ENCODE measurements around the gene ABCB4.
"Not testable (repeated sequence)": the region's sequence is repeated elsewhere in the genome, so short reads cannot be mapped to it uniquely, and the experiment has no call there.

Gene ABCB4

DNA sequence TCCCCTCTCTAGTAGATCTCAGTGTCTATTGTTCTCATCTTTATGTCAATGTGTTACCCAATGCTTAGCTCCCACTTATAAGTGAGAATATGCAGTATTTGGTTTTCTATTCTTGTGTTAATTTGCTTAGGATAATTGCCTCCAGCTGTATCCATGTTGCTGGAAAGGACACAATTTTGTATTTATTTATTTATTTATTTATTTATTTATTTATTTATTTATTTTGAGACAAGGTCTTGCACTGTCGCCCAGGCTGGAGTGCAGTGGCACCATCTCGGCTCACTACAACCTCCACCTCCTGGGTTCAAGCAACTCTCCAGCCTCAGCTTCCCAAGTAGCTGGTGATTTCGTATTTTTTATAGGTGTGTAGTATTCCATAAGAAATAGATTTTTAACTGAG lies 15.0 kb downstream of the ABCB4 start:
- H3K4me3 Mint-ChIP-seq; H3K27ac Mint-ChIP-seq; H3K4me1 Mint-ChIP-seq (ENCODE audit: low read depth); H3K9me3 Mint-ChIP-seq (ENCODE audit: low read depth); H3K36me3 Mint-ChIP-seq: not testable (repeated sequence)
- H3K27me3 Mint-ChIP-seq, result peaks cover 19% of the 10 kb centered on the region

- Mint-ChIP-seq H3K9me3 (ENCODE audit: low read depth) (no peaks in the 10 kb centered on the region), H3K36me3 (no peaks in the 10 kb centered on the region), H3K4me3 (no peak overlapping the region), H3K4me1 (ENCODE audit: low read depth) (no peaks in the 10 kb centered on the region), H3K27me3 (peaks cover 19% of the 10 kb centered on the region), H3K27ac (no peak overlapping the region)
Observed at GRCh38 chr7:87459941-87460340, 15.5 kb downstream of the ABCB4 start.

GRCh38 chr7:87458148-87458547 lies 17.3 kb downstream of the ABCB4 start:
- Mint-ChIP-seq H3K27me3 (peaks cover 15% of the 10 kb centered on the region), H3K9me3 (ENCODE audit: low read depth) (no peaks in the 10 kb centered on the region), H3K4me3 (no peak overlapping the region), H3K36me3 (no peaks in the 10 kb centered on the region), H3K27ac (no peak overlapping the region), H3K4me1 (ENCODE audit: low read depth) (no peaks in the 10 kb centered on the region)

GRCh38 chr7:87456247-87456646 lies 19.2 kb downstream of the ABCB4 start:
- H3K4me1 Mint-ChIP-seq (ENCODE audit: low read depth), result no peaks in the 10 kb centered on the region
- H3K4me3 Mint-ChIP-seq, result no peak overlapping the region
- no peak overlapping the region for H3K27ac Mint-ChIP-seq
- H3K27me3 Mint-ChIP-seq, result peaks cover 11% of the 10 kb centered on the region
- no peaks in the 10 kb centered on the region for H3K9me3 Mint-ChIP-seq (ENCODE audit: low read depth)
- H3K36me3 Mint-ChIP-seq, result no peaks in the 10 kb centered on the region

- Mint-ChIP-seq H3K36me3 (no peaks in the 10 kb centered on the region), H3K4me1 (ENCODE audit: low read depth) (no peaks in the 10 kb centered on the region), H3K4me3 (no peak overlapping the region), H3K27ac (no peak overlapping the region), H3K9me3 (ENCODE audit: low read depth) (no peaks in the 10 kb centered on the region), H3K27me3 (peaks cover 6% of the 10 kb centered on the region)
Observed at GRCh38 chr7:87452279-87452678, 23.2 kb downstream of the ABCB4 start.

GRCh38 chr7:87451187-87451586 lies 24.3 kb downstream of the ABCB4 start:
- H3K4me3 Mint-ChIP-seq, result no peak overlapping the region
- H3K9me3 Mint-ChIP-seq (ENCODE audit: low read depth), result no peaks in the 10 kb centered on the region
- no peak overlapping the region for H3K27ac Mint-ChIP-seq
- H3K4me1 Mint-ChIP-seq (ENCODE audit: low read depth), result no peaks in the 10 kb centered on the region
- H3K27me3 Mint-ChIP-seq, result peaks cover 8% of the 10 kb centered on the region
- H3K36me3 Mint-ChIP-seq, result no peaks in the 10 kb centered on the region

DNA sequence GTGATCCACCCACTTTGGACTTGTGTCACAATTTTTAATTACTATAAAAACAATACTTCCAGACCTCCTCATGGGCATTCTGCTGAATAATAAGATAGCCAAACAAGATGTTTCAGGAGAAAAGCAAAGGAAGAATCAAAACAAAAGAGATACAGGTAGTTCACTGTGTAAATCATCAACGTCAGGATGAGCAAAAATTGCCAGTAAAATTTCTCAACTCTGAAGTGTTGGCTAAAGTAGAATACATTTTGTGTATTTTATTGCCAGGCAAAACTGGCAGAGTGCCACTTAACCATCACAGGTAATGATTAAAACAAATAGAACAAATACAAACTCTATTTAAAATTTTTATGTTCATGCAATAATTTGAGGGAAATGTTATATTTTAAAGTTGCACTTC lies 24.8 kb downstream of the ABCB4 start:
- no peaks in the 10 kb centered on the region for H3K36me3 Mint-ChIP-seq
- no peak overlapping the region for H3K27ac Mint-ChIP-seq
- H3K4me1 Mint-ChIP-seq (ENCODE audit: low read depth), result no peaks in the 10 kb centered on the region
- H3K27me3 Mint-ChIP-seq, result peaks cover 6% of the 10 kb centered on the region
- H3K4me3 Mint-ChIP-seq, result no peak overlapping the region
- H3K9me3 Mint-ChIP-seq (ENCODE audit: low read depth), result no peaks in the 10 kb centered on the region

DNA sequence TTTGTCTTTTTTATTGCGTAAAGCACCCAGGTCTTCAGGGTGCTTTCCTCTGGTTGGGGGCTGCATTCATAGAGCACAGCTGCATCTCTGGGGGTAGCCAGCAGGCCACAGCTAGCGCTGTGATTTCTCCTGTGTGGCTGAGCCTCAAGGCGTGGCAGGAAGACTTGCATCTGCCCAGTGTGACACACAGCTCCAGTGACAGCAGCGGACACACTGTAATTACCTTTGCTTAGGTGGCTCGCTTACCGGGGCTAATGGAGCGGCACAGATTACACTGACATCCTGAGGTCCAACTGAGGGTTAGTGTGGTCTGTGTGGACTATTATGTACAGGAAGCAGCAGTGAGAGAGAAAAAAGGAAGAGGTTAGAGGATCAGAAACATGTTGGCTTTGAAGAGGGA lies 27.1 kb downstream of the ABCB4 start:
- Mint-ChIP-seq H3K4me1 (ENCODE audit: low read depth) (no peaks in the 10 kb centered on the region), H3K4me3 (no peak overlapping the region), H3K9me3 (ENCODE audit: low read depth) (no peaks in the 10 kb centered on the region), H3K27ac (no peak overlapping the region), H3K27me3 (peaks cover 7% of the 10 kb centered on the region), H3K36me3 (no peaks in the 10 kb centered on the region)

- no peaks in the 10 kb centered on the region for H3K9me3 Mint-ChIP-seq (ENCODE audit: low read depth)
- no peaks in the 10 kb centered on the region for H3K36me3 Mint-ChIP-seq
- peaks cover 8% of the 10 kb centered on the region for H3K27me3 Mint-ChIP-seq
- no peaks in the 10 kb centered on the region for H3K4me1 Mint-ChIP-seq (ENCODE audit: low read depth)
- no peak overlapping the region for H3K4me3 Mint-ChIP-seq
- H3K27ac Mint-ChIP-seq, result no peak overlapping the region
Observed at GRCh38 chr7:87447116-87447635, 28.3 kb downstream of the ABCB4 start.

GRCh38 chr7:87445897-87446296 lies 29.6 kb downstream of the ABCB4 start:
- Mint-ChIP-seq H3K36me3 (no peaks in the 10 kb centered on the region), H3K9me3 (ENCODE audit: low read depth) (no peaks in the 10 kb centered on the region), H3K4me1 (ENCODE audit: low read depth) (no peaks in the 10 kb centered on the region), H3K27me3 (peaks cover 8% of the 10 kb centered on the region), H3K27ac (no peak overlapping the region), H3K4me3 (no peak overlapping the region)

- Mint-ChIP-seq H3K36me3 (no peaks in the 10 kb centered on the region), H3K27me3 (no peaks in the 10 kb centered on the region), H3K4me3 (no peak overlapping the region), H3K9me3 (ENCODE audit: low read depth) (no peaks in the 10 kb centered on the region), H3K4me1 (ENCODE audit: low read depth) (no peaks in the 10 kb centered on the region), H3K27ac (no peak overlapping the region)
Observed at GRCh38 chr7:87435546-87435945, 39.9 kb downstream of the ABCB4 start.

GRCh38 chr7:87432536-87432935 lies 42.9 kb downstream of the ABCB4 start:
- Mint-ChIP-seq H3K9me3 (ENCODE audit: low read depth) (no peaks in the 10 kb centered on the region), H3K36me3 (no peaks in the 10 kb centered on the region), H3K27me3 (peaks cover 6% of the 10 kb centered on the region), H3K27ac (no peak overlapping the region), H3K4me3 (no peak overlapping the region), H3K4me1 (ENCODE audit: low read depth) (no peaks in the 10 kb centered on the region)

DNA sequence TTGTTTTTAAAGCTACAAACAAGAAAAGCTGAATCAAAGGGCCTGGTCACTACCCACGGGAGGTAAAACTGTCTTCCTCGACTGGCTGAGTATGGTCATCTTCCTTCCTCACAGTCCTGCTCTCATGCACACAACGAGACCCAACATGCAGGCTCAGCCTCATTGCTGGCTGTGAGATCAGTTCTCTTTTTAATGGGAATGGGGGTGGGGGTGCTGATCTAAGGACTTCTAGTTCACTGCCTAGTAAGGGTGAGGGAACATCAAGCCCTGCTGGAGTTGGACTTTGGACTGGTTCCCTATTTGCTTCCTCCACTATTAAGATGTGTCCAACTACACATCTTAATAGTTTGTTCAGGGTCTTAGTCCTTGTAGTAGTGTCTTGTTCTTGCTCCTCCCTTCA lies 48.2 kb downstream of the ABCB4 start:
- H3K9me3 Mint-ChIP-seq (ENCODE audit: low read depth), result no peaks in the 10 kb centered on the region
- H3K4me3 Mint-ChIP-seq, result no peak overlapping the region
- no peak overlapping the region for H3K27ac Mint-ChIP-seq
- no peaks in the 10 kb centered on the region for H3K36me3 Mint-ChIP-seq
- no peaks in the 10 kb centered on the region for H3K4me1 Mint-ChIP-seq (ENCODE audit: low read depth)
- H3K27me3 Mint-ChIP-seq, result peaks cover 11% of the 10 kb centered on the region

DNA sequence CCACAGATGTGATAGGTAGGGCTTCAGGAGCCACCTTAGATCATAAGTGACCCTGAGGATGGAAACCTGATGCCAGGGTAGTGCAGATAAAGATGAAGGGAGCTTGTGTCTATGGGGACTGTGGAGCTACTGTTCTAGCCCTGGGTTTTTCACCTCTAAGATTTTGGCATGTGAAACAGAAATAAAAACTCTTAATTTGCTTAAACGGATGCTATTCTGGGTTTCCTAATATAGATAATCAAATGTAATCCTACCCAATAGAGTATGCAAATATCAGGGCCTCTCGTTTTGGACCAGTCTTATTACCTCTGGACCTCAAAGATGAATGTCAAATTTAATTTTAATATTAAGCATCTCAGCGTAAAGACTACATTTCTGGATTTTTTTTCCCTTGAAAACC lies 49.3 kb downstream of the ABCB4 start:
- Mint-ChIP-seq H3K9me3 (ENCODE audit: low read depth) (no peaks in the 10 kb centered on the region), H3K27ac (no peak overlapping the region), H3K4me1 (ENCODE audit: low read depth) (no peaks in the 10 kb centered on the region), H3K27me3 (peaks cover 11% of the 10 kb centered on the region), H3K4me3 (no peak overlapping the region), H3K36me3 (no peaks in the 10 kb centered on the region)

DNA sequence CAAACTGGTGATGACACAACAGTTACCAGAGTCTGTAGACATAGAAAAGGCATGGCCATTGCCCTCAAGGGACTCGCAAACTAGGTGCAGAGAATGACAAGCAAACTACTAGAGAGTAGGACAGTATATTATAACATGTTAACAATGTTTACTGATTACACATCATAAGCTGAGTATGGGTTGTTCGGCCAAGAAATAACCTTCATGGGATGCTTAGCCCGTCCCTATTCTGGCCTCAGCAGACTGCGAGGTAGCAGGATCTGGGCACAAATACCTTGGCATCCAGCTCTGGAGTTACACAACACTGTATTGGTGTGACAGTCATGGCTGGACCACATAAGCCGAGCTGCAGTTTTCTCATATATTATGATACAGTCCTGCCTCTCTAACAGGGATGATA lies 51.4 kb downstream of the ABCB4 start:
- Mint-ChIP-seq H3K36me3 (no peaks in the 10 kb centered on the region), H3K9me3 (ENCODE audit: low read depth) (no peaks in the 10 kb centered on the region), H3K27me3 (peaks cover 11% of the 10 kb centered on the region), H3K27ac (no peak overlapping the region), H3K4me3 (no peak overlapping the region), H3K4me1 (ENCODE audit: low read depth) (no peaks in the 10 kb centered on the region)

GRCh38 chr7:87420173-87420572 lies 55.3 kb downstream of the ABCB4 start:
- H3K9me3 Mint-ChIP-seq (ENCODE audit: low read depth), result no peaks in the 10 kb centered on the region
- no peaks in the 10 kb centered on the region for H3K4me1 Mint-ChIP-seq (ENCODE audit: low read depth)
- H3K27me3 Mint-ChIP-seq, result peaks cover 1% of the 10 kb centered on the region
- H3K27ac Mint-ChIP-seq, result no peak overlapping the region
- H3K4me3 Mint-ChIP-seq, result no peak overlapping the region
- H3K36me3 Mint-ChIP-seq, result no peaks in the 10 kb centered on the region
